HCEC 1CT (cell line): Measurements from ENCODE around the gene HLCS.

Source experiments
- DNase-seq: peaks from one replicate; pipeline ENCODE4 v3.0.0-alpha.2; 2017

HLCS gene

DNA sequence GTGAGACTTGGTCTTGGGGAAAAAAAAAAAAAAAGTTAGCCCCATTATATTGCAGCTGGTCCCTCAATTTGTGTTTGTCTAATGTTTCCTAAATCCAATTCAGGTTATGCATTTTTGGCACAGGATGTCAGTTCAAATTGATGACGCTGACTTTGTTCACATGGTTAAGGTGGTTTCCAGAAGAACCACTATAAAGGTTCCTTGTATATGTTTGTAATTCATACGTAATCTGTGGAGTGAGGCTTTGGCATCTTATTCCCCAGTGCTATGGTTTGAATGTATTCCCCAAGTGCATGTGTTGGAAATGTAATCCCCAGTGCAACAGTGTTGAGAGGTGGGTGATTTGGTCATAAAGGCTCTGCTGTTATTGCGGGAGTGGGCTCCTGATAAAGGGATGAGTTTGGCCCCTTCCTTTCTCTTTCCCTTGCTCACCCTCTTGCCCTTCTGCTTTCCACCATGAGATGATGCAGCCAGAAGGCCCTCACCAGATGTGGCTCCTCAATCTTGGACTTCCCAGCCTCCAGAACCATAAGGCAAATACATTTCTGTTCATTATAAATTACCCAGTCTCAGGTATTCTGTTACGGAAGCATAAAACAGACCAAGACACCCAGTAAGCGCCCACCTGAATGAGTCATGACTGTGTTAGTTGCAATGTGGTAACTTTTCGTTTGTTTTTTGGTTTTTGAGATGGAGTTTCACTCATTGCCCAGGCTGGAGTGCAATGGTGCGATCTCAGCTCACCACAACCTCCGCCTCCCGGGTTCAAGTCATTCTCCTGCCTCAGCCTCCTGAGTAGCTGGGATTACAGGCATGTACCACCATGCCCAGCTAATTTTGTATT, 19.5 kb upstream of the HLCS start:
- DNase-seq: no peak

DNA sequence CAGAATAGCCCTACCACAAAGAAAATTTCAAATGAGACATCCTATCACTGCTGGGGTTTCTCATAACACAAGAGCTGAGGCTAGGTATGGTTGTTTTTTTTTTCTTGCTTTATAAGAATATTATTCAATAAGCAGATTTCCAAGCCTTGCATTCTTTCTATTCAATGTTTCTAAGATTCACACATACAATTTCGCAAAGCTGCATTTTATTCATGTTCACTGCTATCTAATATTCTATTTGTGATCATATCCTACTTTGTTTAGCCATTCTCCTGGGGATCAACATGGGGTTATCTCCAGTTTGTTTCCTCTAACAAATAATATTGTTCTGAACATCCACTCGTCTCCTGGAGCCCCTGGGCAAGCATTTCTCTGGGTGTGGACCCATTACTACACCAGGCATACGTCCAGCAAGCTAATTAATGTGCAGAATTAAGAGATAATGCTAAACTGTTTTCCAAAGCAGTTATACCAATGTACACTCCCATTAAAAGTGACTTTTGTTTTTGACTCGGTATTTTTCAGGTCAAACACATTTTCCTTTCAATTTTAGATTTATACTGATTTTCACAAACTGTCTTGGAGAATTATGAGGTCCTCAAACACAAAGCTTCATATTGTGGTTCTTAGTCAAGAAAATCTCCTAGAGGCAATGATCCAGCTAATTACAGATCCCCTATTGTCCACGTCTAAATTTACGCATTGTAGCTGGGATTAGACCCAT, 15.7 kb upstream of the HLCS start:
- no peak for DNase-seq

DNA sequence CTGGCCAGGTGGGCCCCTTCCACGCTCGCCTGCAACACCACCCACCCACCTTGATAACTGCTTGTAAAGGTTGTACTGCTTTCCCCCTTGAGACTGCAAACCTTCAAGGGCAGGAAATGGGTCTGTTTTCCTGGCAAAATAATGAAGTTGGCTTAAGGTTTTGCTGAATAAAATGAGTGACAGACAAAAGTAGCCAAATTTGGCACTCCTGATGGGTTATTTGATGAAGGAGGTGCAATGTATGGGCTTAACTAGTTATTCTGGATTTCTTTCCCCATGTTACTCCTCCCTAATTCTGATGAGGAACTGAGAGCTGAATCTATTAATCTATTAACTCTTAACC, 14.6 kb upstream of the HLCS start:
- DNase-seq: no peak

DNA sequence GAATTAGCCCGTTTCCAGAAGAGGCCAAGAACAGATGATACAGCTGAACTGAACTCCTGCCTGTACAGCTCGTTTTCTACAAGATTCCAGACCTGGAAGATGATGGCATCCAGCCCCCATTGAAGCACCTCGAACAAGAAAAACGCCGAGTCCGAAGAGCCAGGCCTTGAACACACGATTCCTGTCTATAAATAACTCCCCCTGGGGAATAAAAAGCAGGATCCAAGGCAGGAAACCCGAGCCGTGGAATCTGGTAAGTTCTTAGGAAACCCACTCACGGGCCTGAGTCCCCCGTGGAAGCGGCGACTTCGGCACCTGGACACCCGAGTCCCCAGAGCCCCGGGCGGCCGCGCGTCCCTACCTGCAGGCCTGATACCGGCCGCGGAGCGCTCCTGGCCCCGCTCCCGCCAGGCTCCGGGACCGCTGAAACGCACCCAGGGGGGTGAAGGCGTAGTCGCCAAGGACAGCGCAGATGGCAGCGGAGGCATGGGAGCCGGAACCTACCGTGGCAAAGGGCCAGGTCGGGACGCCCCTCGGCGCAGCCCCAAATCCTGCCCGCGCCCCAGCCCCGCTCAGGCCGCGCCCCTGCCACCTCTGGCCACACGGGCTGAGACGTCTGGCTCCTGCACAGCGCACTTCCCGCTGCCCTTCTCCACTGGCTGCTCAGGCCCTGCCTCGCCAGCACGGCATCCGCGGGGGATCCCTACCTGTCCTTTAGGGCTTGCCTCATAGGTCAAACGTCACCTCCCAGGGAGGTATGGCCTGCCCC, 14.0 kb upstream of the HLCS start:
- DNase-seq: no peak

DNA sequence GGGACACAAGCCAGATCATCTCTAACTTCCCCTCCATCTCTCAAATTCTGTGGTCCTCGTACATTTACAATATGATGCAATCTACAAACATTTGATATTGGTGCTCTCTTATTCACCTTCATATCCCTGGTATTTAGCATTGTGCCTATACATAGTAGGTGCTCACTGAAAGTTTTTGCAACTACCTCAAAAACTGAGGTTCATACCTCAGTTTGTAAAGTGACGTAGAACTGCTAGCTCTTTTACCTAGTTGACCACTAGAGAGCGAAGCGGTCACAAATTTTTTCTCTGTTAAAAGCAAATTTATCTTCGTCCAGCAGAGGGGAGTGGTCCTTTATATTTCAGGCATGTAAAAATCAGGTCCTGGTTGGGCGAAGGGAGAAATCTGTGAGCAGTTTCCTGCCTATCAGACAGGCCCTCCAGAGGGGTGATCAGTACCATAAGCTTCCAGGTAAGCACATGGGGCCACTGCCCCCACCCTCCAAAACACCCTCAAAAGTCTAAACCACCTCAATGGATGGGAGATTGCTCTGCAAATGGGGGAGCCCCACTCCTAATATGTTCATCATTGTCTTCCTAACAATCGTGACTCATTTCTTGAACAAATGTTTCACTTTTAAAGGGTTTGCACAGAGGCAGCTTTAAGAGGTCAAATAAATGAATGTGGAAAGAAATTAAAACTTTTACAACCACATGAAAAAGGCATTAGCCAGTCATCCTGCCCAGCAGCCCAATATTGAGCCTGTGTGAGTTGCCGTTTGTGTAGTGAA, 10.6 kb upstream of the HLCS start:
- peak; percentile 73 for DNase-seq

DNA sequence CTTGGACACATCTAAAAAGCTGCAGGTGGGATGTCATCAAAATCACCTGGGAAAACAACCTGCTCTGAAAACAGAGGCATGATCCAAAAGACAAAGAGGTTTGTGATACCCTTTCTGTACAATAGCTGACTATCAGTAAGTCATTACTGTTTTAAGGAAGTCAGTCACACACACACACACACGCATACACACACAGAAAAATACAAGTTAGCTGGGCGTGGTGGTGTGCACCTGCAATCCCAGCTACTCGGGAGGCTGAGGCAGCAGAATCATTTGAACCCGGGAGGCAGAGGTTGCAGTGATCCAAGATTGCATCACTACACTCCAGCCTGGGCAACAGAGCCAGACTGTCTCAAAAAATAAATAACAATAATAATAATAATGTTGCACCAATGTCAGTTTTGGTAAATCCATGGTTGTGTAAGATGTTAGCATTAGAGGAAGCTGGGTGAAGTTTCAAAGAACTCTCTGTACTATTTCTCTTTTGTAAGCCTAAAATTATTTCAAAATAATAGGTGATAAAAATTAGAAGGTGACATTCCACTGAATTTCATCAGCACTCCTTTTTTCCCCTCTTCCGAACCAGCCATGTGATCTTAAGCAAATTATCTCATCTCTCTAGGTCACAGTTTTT, 9.9 kb upstream of the HLCS start:
- no peak for DNase-seq

DNA sequence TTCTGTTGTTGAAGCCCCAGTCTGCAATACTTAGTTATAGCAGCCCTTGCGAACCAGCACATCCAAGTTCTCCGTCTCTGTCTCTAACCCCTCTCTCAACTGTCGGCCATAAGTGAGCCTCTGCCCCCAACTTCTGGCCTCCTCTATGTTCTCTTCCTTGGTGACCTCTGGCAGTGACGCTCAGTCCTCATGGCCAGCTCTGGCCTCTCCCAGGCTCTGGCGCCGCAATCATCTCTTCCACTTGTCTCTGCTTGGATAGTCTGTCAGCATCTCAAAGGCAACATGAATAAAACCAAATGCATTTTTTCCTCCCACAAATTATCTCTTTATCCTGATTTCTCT, 8.4 kb upstream of the HLCS start:
- no peak for DNase-seq

DNA sequence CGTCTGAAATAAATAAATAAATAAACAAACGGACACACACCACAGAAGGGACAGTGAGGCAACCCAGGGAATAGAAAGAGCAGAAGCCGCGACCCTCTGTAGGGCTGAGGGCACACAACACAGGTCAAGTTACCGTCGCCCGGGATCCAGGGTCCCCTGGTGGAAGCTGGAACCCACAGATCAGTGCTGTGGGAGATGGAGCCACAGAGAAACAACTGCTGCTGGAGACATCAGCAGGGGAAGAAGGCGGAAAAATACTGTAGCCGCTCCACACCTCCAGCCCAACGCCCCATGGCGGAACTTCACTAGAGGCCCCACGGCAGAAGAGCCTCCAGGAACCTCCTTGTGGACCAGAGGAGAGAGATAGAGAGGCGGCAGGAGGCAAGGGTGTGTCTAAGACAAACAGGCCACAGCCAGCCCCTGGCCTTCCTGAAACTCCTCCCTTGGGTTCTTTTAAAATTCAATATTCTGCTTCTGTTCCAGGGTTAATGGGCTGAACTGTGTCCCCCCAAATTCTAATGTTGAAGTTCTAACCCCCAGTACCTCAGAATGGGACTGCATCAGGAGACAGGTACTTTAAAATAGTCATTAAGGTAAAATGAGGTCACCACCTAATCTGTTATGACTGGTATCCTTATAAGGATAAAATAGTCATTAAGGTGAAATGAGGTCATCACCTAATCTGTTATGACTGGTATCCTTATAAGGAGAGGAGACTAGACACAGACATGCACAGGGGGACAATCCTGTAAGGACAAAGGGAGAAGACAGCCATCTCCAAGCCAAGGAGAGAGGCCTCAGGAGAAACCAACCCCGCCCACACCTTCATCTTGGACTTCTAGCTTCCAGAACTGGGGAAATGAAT, 7.7 kb upstream of the HLCS start:
- no peak for DNase-seq

DNA sequence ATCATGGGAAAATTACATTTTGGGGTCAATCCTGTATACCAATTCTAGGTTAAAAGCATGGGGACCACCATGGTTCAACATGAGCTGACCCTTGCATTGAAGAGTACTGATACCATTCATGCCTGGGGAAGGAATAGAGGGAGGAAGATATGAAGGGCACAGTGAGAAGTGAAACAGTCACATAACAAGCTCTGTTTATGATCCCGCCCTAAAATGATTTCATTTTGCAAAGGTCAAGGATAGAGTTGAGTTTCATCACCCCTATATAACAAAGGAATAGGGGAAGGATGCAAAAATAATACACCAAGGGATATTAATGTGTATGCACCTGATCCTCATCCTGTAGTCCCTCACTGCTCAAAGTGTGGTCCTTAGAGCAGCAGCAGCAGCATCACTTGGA, 2.5 kb upstream of the HLCS start:
- DNase-seq: no peak

DNA sequence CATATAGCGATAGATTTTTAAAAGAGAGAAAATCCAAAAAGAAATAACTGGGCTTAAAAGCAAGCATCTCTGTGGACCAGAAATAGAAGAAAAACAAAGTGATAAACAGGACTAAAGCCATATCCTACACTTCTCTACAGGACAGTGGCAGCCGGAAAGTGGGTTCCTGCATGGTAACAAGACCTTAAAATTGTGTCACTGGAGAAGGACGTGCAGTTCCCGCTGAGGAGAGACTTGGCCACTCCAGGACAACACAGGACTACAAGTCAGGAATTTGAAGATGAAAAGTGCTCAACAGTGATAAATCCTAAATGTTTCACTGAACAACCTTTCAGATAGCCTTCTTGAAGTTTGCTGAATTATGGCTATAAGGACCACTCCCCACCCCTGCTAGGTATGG, 1.9 kb upstream of the HLCS start:
- DNase-seq: no peak

DNA sequence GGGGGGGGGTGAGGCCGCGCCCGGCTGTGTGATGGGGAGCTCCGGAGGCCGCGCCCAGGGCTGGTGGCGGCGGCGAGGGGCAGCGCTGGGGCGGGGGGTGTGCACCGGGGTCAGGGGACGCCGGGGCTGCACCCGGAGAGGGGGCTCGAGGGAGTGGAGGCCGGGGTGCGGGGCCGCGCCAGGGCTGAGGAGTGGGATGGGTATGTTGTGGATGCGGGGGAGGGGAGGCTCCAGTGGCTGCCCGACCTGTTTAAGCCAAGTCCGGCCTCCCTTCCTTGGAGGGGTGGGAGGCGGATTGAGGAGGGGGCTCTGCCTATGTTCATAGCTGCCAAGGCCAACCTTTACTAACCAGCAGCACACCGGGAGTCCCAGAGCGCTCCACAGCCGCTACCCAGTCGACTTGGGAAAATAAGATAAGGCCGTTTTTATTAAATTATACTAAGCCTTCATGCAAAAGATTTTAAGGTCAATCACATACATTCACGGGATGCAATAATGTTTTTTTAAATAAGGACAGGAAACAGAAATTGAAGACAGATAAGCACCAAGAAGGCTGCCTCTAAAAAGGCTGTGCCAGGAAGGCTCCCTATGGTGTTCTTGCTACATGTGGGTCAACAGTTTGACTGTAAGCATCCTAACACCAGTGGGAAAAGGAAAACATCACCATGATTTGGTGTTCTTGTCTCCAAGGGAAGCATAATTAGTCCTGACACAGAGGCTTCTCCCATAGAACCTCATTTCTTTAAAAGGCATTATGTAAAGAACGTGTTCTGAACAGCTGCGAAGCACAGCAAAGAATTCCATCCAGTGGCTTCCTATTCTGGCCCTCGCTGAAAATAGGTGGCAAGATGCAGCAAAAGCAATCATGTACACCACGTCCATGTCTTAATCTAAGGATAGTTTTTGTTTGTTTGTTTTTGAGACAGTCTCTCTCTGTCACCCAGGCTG, 626 bp upstream of the HLCS start:
- DNase-seq: peak; percentile 5

DNA sequence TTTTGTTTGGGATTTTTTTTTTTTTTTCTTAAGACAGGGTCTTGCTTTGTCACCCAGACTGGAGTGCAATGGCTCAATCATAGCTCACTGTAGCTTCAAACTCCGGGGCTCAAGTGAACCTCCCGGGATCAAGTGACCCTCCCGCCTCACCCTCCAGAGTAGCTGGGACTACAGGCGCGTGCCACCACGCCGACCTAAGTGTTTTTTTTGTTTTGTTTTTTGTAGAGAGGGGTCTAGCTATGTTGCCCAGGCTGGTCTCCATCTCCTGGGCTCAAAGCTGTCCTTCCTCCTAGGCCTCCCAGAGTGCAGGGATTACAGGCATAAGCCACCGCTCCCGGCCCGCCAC, 776 bp downstream of the HLCS start:
- no peak for DNase-seq

DNA sequence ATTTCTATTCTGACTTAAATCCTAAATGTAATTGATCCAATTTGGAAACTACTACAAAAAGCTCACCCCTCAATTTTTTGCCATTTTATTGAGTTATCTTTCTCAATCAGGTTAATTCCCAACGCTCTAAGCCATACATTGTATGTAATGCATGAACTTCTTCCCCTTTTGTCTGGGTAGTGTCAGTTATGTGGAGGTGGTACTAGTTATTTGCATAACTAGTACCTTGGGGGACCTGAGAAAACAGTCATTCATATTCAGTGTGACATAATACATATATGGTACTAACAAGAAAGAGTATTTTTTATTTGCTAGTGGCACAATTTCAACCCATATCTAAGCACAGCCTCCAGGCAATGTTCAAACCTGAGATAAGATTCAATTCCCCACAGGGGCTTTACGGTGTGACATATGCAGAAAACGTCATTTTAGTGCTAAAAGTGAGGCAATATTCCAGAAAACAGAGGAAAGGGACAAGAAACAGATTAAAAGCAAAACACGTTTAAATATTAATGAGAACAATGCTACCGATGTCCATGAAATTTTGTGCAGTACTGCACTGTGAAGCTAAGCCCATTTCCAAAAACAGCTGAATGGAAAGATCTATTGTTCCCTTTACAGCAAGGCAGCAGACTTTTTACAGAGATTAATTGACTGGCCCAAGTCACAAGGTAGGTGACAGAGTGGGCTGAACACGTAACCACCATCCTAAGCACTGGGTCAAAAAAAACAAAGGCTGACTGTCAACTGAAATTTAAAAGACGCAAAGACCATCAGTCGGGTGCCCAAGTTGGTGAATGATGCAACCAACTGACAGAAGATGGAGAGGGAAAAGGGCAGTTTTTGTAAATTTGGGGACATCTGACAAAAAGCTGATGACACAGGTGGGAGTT, 1.4 kb downstream of the HLCS start:
- DNase-seq: no peak

DNA sequence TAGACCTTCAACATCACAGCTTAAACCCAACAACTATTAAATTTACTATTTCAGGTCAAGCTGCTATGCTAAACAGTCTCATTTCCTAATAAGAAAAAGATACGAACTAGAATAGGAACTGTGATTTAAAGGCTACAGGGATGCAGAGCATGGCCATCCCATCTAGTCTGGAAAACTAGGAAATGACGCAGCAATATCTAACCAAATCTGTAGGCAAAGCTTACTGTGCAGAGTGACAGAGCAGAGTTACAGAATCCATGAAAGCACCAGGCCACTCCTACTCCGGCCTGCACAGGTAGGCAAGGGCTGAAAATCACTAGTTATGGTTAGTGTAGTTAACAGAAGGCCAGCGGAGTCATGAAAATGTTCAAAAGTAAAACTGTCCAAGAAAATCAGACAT, 2.1 kb downstream of the HLCS start:
- DNase-seq: no peak

DNA sequence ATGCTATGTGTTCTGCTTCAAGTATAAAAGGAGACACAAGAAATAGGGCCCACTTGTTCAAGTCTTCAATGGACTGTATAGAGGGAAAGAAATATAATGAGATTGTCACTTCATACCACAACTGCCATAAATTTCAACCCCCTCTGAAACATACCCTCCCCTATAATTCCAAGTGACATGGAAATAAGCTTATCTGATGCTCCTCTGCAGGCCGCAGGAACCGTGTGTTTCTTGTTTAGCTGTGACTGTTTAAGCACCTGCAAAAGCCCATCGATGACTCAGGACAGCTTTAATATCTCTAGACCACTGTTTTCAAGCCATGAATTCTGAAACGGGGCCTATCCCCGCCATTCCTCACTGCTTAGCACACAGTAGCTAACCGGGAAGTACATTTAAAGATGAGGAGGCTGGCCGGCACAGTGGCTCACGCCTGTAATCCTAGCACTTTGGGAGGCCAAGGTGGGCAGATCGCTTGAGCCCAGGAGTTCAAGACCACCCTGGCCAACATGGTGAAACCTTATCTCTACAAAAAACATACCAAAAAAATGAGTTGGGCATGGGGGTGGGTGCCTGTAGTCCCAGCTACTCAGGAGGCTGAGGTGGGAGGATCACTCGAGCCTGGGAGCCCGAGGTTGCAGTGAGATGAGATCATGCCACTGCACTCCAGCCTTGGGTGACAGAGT, 4.2 kb downstream of the HLCS start:
- DNase-seq: no peak

DNA sequence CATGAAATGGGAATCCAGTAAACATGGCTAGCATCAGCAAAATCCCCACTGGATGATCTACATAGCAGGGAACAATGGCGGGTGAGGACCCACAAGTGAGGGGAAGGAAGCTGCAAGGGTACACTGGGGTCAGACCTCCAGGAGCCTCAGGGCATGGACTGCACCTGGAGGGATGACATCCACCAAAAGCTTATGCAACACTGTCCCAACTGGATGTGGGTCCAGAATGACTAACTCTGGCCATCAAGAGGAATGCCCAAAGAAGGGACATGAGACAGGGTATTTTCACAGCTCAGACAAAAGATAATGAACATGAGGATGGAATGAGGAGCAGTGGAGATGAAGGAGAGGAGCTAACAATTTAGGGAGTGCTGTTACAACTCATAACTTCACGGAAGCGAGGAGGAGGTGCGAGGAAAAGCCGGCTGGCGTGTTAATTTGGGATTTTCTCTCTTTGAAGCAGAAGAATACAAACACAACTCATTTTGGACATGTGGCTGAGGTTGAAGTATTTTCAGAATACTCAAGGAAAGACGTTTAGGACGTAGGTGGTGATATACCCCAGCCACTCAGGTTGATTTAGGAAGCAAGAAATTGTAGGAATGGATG, 5.7 kb downstream of the HLCS start:
- no peak for DNase-seq

DNA sequence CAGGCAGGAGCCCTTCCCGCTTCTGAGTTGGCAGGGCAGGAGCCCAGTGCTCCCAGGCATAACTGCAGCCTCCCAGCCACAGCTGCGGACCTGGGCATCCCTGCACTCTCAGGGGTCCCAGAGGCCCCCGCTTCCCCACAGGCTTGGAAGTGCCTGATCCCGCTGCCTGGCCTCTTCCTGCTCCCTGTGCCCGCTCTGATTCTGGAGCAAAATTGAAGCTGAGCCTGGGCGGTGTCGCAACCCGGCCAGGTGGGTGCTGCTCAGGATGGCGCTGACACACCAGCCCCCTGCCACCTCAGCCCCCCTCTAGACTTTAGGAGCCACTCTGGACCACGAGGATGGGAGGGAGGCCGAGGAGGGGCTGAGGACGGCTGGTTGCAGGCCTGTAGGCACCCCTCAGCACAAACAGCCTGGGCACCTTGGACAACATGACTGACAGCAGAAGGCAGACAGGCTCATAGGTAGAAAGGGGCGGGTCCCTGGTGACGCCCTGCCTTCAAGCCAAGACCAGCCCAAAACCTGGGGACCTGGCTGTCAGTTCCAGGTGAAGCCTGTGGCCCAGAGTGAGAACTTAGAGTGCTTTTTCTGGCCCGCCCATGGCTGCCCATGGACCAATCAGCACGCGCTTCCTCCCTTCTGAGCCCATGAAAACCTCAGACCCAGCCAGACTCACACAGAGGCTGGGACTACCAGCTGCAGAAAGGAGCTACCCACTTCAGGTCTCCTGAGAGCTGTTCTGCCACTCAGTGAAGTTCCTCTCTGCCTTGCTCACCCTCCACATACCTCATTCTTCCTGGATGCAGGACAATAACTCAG, 7.2 kb downstream of the HLCS start:
- no peak for DNase-seq

DNA sequence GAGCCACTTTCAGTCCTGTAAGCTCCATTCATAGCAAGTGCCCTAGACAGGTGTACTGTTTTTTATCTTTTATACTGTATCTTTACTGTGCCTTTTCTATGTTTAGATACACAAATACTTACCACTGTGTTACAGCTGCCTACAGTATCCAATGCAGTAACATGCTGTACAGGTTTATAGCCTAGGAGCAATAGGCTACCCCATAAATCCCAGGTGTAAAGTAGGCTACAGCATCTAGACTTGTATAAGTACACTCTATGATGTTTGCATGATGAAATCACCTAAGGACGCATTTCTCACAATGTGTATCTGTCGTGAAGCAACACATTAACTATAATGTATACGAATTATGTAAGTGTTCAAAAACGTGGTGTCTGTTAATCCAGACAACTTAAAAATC, 10.7 kb downstream of the HLCS start:
- no peak for DNase-seq
